ENCODE data around the gene LYRM7.
"Not testable (repeated sequence)": the region's sequence is repeated elsewhere in the genome, so short reads cannot be mapped to it uniquely, and the experiment has no call there.

The LYRM7 gene

DNA sequence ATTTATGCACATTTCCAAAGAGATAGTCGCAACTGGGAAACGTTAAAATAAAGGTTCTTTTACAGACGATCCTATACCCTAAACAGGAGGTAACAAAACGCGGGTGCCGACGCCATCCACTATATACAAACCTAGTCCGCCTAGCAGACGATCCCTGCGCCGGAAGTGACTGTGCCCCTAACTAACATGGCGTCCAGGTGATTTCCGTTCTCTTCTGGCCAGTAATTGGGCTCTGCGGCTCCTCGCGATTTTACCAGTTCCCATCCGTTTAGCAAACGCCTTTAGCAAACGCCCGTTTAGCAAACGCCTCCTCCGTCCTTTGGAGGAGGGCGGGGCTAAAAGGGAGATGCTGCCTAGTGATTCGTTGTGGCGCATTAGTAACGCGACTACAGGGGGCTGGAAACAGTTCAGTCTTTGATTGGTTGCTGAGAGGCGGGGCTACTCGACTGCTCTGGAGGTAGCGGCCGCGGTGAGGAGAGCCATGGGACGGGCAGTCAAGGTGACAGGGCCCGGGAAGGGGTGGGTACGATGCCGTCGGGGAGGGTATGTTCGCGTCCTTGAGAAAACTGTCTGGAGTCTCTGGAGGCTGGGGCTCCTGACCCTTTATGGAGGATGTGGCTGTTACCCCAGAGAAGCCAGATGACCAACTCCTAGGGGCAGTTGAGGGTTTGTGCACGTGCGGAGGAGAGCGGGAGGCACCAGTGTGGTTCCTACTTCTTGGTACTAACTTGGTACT, at the start of gene LYRM7:
Gene LYRM7 (plus strand): TSS at position 405 of the 736 bp plus-strand sequence. CDS start 77 bp downstream, at position 482.
- peak; percentile 100 for DNase-seq (ENCODE audit: low spot score)

GRCh38 chr5:131127244-131127643, 43.5 kb upstream of the LYRM7 start:
- not testable (repeated sequence) for DNase-seq (ENCODE audit: low spot score)

DNA sequence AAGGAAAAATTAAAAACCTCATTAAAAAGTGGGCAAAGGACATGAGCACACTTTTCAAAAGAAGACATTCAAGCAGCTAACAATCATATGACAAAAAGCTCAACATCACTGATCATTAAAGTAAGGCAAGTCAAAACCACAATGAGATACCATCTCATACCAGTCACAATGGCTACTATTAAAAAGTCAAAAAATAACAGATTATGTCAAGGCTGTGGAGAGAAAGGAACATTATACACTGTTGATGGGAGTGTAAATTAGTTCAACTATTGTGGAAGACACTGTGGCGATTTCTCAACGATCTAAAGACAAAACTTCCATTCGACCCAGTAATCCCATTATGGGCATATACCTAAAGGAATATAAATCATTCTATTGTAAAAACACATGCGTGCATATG, 41.4 kb upstream of the LYRM7 start:
- no peak for DNase-seq (ENCODE audit: low spot score)

DNA sequence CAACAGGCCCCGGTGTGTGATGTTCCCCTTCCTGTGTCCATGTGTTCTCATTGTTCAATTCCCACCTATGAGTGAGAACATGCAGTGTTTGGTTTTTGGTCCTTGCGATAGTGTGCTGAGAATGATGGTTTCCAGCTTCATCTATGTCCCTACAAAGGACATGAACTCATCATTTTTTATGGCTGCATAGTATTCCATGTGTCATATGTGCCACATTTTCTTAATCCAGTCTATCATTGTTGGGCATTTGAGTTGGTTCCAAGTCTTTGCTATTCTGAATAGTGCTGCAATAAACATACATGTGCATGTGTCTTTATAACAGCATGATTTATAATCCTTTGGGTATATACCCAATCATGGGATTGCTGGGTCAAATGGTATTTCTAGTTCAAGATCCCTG, 37.7 kb upstream of the LYRM7 start:
- not testable (repeated sequence) for DNase-seq (ENCODE audit: low spot score)

GRCh38 chr5:131138406-131138805, 32.3 kb upstream of the LYRM7 start:
- not testable (repeated sequence) for DNase-seq (ENCODE audit: low spot score)

GRCh38 chr5:131139321-131139720, 31.4 kb upstream of the LYRM7 start:
- no peak for DNase-seq (ENCODE audit: low spot score)

DNA sequence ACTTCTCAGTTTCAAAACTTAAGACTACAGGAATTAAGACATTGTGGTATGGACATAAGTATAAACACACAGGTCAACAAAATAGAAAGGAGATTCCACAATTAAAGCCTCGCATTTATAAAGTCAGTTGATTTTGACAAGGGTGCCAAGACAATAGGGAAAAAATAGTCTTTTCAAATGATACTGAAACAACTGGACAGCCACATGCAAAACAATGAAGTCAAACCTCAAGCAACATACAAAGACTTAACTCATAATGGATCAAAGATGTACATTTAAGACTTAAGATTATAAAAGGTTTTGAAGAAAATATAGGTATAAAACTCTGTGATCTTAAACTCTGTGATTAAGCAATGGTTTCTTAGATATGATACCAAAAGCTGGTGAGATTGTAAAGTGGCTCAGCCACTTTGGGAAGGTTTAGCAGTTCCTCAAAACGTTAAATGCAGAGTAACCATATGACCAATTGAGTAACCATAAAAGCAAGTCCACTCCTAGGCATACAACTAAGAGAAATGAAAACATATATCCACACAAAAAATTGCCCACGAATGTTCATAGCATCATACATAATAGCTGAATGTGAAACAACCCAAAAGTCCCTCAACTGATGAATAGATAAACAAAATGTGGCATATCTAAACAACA, 27.6 kb upstream of the LYRM7 start:
- no peak for DNase-seq (ENCODE audit: low spot score)

- no peak for DNase-seq (ENCODE audit: low spot score)
These were observed 23.5 kb upstream of the LYRM7 start for GRCh38 chr5:131147258-131147657.

GRCh38 chr5:131148835-131149234, 21.9 kb upstream of the LYRM7 start:
- no peak for DNase-seq (ENCODE audit: low spot score)

DNA sequence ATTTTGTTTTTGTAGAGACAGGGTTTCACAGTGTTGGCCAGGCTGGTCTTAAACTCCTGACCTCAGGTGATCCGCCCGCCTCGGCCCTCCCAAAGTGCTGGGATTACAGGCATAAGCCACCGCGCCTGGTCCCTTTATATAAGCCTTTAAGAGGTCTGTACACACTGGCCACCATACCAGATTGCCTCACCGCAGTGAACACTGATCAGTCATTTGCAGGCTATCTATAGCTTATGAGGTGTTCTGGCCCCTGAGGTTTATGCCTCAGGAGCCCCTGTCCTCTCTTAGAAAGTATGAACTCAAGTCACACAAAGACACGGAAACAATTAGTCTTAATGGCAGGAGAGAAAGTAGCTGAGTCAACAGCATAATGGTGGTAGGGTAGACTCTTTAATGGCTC, 20.3 kb upstream of the LYRM7 start:
- DNase-seq (ENCODE audit: low spot score): no peak

- DNase-seq (ENCODE audit: low spot score): no peak
These were observed 19.5 kb upstream of the LYRM7 start for GRCh38 chr5:131151216-131151615.

DNA sequence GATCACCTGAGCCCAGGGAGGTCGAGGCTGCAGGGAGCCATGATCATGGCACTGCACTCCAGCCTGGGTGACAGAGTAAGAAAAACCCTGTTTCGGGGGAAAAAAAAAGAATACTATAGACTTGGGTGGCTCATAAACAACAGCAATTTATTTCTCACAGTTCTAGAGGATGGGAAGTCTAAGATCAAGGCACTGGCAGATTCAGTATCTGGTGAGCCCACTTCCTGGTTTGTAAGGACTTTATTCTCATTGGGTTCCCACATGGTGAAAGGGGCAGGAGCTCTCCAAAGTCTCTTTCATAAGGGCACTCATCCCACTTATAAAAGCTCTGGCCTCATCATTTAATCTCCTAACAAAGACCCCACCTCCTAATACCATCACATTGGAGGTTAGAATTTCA, 14.4 kb upstream of the LYRM7 start:
- no peak for DNase-seq (ENCODE audit: low spot score)

- DNase-seq (ENCODE audit: low spot score): no peak
These were observed 13.8 kb upstream of the LYRM7 start for GRCh38 chr5:131156957-131157356.

DNA sequence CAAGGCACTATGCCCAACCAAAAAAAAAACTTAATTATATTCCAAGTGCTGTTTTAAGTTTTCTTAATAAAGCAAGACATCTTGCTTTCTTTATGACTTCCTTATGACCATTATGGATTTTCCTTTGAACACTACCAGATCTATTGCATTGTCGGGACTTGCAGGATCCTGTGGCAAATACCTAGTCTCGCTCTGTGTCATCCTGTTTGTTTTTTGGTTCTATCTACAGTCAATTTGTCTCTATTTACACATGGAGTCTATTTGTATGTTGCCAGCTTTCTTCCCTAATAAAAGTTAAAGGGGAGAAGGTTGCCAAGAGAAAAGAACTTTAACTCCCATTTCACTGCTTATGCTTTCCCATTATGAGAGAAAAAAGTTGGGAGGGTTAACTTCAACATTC, 10.6 kb upstream of the LYRM7 start:
- DNase-seq (ENCODE audit: low spot score): no peak

- DNase-seq (ENCODE audit: low spot score): peak; percentile 51
These were observed 7.2 kb upstream of the LYRM7 start for GRCh38 chr5:131163276-131164119.

GRCh38 chr5:131164191-131165118, 6.3 kb upstream of the LYRM7 start:
- DNase-seq (ENCODE audit: low spot score): peak; percentile 50

DNA sequence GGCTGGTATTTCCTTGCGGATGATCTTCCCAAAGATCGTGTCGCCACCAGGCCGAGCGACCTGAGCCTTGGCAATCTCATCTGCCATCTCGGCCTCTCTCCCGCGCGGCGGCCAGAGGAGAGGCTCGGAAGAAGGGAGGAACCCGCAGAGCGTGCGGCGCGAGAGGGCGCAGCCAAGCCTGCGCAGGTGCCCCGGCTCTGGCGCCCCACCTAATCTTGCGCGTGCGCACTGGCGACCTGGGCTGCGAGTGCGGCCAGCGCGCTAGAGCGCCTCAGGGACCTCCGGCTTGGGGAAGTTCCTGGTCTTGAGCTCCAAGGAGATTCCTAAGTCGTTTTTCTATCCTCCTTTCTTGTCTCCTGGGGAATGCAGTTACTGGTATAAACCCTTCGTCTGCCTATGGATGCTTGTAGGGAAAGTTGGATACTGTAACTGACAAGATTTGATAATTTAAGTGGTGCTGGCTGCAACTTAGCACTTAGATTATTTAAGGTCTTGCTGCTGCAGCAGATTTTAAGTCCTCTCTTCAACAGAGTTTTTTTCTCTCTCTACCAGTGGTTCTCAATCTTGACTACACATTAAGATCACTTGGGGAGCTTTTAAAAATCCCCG, 5.5 kb upstream of the LYRM7 start, which contains the start of gene HINT1:
Gene HINT1 (minus strand): TSS at position 138 of the 609 bp plus-strand sequence. CDS start 51 bp downstream, at position 87.
- DNase-seq (ENCODE audit: low spot score): peak; percentile 88

GRCh38 chr5:131167615-131168014, 3.1 kb upstream of the LYRM7 start:
- DNase-seq (ENCODE audit: low spot score): no peak

DNA sequence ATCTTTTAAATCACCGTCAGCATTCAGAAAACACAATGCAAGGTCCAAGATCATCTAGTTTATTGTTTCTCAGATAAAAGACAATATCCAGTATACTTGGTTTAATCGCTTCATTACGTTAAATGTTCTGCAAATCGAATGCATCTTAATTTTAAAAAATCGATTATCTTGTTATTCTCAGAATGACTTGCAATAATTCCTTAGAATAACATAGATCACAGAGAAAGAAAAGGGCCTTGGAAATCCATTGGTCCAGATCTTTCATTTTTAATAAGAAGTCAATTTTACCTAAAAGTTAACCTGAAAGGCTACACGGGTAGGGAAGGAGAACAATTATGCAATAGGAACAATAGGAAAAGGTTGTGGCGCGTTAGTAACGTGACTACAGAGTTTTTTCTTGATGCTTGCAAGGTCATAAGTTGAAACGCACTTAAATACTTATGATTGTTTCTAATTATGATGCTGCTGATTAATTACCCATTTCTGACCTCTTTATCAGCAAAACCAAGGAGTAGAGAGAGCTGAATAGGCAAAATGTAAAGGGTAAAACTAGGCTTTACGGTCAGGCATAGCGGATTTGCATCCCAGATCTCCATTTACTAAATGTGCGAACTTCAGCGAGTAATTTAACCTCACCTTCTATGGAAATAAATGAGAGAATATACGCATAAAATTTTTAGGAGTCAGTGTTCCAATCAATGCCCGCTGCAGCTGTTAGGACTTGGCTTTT, 769 bp upstream of the LYRM7 start:
- no peak for DNase-seq (ENCODE audit: low spot score)

- DNase-seq (ENCODE audit: low spot score): no peak
These were observed 599 bp downstream of the LYRM7 start for GRCh38 chr5:131171276-131171810.

Data from kidney capillary endothelial cell (primary cell).